Left ventricle myocardium inferior (tissue), 1 donor: ENCODE measurements around the gene LDLRAD4. TPM values are rescaled to one million over a fixed set of nuclear protein-coding genes. Genes with fewer than 3 reads are reported as not detected.

Experiments
- DNase-seq: peaks from one replicate; pipeline ENCODE4 v3.0.0-alpha.2; 2020
- H3K27ac ChIP-seq: fragments of 200-600 bp; replicated peaks from 2 replicates; pipeline ENCODE4 v1.8.0; 2021
- H3K27me3 ChIP-seq: fragments of 200-600 bp; 2 replicates; pipeline ENCODE4 v1.8.0; 2021; ENCODE audit warnings: low read depth
- H3K36me3 ChIP-seq: fragments of 200-600 bp; 2 replicates; pipeline ENCODE4 v1.8.0; 2021
- H3K4me1 ChIP-seq: fragments of 200-600 bp; 2 replicates; pipeline ENCODE4 v1.8.0; 2021
- H3K4me3 ChIP-seq: fragments of 200-600 bp; 2 replicates; pipeline ENCODE4 v1.8.0; 2021; ENCODE audit warnings: mild to moderate bottlenecking, moderate library complexity
- H3K9me3 ChIP-seq: fragments of 200-600 bp; replicated peaks from 2 replicates; pipeline ENCODE4 v1.8.0; 2021
- intact Hi-C: fragments of 100-400 bp; cut with micrococcal nuclease; formaldehyde crosslinking; loops from one replicate; pipeline ENCODE4 v1.11.0; 2022
- total RNA-seq: library from RNA; stranded (reverse); fragmentation: NEBNext Ultra II Directional; extraction: Animal tissue kit (Norgen Biotek cat#: 25700); gene quantifications from one replicate; pipeline ENCODE4 v1.2.1, GENCODE V29; 2021
- TF ChIP-seq, protein P1 (sequence below): fragments of 200-600 bp; IDR thresholded peaks from 2 replicates; pipeline ENCODE4 v1.8.0; 2021; ENCODE audit warnings: antibody characterized with exemption, mild to moderate bottlenecking, borderline replicate concordance
- donor health status: DM: no; HTN: yes; CAD: no; lungs with severe emphysema.

LDLRAD4 gene
- total RNA-seq, 1 donor from 2014 or later = 43.3 TPM

DNA sequence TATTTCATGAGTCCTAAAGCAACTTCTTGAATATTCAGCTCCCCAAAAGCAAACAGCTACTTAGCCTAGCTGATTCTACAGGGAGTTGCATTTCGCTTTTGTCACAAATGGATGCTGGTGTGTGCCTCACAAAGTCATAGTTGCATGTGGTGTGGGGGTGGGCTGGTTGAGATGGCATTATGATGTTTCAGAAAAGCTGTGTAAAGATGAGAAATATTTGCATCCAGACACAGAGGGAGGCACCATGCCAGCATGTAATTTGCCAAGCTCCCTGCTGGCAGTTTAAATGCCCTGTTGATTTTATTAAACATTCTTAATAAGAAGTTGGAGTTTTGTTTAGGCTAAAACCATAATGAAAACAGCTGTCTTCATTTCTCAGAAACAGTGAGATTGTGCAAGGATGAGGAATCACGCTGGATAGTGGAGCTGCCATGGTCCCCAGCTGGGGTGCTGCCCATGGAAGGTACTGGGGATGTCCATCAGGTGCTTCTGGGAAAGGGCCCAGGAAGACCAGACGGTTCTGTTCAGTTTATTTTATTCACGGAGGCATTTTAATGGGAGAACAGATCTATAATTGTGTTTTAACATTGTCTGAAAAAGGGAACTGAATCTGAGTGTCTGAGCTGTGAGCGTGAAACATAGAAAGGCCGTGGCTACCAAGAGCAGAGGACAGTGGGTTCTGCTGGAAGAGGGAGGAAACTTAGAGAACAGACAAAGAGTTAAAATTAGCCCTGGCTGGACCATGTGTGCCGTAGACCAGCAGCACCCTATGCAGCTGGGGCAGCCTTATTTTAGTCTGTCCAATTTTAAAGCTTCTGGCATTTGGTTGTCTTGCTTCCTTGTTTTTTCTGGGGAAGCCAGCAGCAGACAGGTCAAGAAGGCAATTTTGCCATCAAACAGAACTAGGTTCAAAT, 330.7 kb downstream of the LDLRAD4 start:
- intact Hi-C loops = no loop called here
- DNase-seq = no peak
- H3K36me3 ChIP-seq = no peaks in the 10 kb centered on the region
- H3K9me3 ChIP-seq = no peaks in the 10 kb centered on the region
- no peaks in the 10 kb centered on the region for H3K27me3 ChIP-seq
- peak overlapping the region; percentile 81 for H3K27ac ChIP-seq
- TF ChIP-seq, protein P1, sequence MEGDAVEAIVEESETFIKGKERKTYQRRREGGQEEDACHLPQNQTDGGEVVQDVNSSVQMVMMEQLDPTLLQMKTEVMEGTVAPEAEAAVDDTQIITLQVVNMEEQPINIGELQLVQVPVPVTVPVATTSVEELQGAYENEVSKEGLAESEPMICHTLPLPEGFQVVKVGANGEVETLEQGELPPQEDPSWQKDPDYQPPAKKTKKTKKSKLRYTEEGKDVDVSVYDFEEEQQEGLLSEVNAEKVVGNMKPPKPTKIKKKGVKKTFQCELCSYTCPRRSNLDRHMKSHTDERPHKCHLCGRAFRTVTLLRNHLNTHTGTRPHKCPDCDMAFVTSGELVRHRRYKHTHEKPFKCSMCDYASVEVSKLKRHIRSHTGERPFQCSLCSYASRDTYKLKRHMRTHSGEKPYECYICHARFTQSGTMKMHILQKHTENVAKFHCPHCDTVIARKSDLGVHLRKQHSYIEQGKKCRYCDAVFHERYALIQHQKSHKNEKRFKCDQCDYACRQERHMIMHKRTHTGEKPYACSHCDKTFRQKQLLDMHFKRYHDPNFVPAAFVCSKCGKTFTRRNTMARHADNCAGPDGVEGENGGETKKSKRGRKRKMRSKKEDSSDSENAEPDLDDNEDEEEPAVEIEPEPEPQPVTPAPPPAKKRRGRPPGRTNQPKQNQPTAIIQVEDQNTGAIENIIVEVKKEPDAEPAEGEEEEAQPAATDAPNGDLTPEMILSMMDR = no peak
- peaks cover 67% of the 10 kb centered on the region for H3K4me1 ChIP-seq
- no peak overlapping the region for H3K4me3 ChIP-seq

DNA sequence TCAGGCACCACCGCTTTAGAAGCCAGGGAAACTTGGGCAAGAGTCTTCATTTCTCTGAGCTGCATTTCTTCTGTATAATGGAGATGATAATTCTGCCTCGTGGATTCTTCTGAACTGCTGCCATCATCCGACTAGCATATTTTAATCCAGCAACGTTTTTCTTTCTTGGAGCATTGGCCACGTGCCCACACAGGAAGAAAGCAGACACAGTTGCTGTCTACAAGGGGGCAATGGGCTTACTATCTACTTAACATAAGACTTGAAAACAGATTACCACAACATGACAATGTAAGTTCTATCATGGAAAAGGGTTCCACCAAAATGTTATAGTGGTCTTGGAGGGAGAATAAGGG, 331.3 kb downstream of the LDLRAD4 start:
- no peak for DNase-seq
- H3K4me1 ChIP-seq = peaks cover 72% of the 10 kb centered on the region
- intact Hi-C loops = no loop called here
- no peaks in the 10 kb centered on the region for H3K36me3 ChIP-seq
- no peaks in the 10 kb centered on the region for H3K9me3 ChIP-seq
- TF ChIP-seq, protein P1 = no peak
- no peaks in the 10 kb centered on the region for H3K27me3 ChIP-seq
- H3K4me3 ChIP-seq = no peak overlapping the region
- H3K27ac ChIP-seq = peak overlapping the region; percentile 81

DNA sequence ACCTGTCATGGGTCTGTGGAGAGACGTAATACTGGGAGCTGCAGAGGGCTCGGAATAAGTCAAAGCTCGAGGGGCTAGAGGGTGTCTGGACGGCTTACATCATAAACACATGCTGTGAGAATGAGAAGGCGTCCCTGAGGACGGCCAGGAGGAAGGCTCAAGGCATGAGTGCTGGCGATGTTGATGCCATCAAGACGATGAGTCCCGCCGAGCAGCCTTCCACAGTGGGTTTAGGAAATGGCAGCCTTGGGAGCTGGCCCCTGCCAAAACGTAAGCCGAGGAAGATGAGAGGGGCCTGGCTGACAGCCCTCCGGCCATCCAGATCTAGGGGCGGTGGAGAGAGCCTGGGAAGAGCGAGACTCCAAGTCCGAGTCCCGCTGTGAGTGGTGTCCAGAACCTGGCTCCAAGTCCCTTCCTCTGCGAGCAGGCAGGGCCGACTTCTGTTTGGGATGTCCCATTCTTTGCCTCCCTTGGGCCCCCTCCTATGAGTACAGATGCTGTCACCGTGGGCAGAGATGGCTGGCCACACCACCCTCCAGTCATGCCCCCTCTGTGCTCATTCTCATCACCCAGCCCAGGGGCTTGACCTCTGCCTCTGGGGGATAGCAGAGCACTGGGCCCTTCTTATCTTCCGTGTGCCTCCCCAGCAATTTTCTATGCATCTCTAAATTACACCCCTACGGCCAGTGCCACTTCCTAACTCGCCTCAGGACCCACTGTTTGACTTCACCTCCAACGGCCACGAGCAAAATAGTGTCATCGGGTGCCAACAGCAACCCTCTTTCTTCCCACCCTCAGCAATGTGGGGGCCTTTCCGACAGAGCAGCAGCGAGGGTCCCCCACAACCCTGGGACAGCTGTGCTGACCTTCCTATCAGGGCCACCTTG, 332.1 kb downstream of the LDLRAD4 start:
- H3K27me3 ChIP-seq = no peaks in the 10 kb centered on the region
- no peaks in the 10 kb centered on the region for H3K36me3 ChIP-seq
- TF ChIP-seq, protein P1 = no peak
- intact Hi-C loops = no loop called here
- H3K9me3 ChIP-seq = no peaks in the 10 kb centered on the region
- H3K4me1 ChIP-seq = peaks cover 72% of the 10 kb centered on the region
- H3K4me3 ChIP-seq = no peak overlapping the region
- no peak for DNase-seq
- H3K27ac ChIP-seq = peak overlapping the region; percentile 81

DNA sequence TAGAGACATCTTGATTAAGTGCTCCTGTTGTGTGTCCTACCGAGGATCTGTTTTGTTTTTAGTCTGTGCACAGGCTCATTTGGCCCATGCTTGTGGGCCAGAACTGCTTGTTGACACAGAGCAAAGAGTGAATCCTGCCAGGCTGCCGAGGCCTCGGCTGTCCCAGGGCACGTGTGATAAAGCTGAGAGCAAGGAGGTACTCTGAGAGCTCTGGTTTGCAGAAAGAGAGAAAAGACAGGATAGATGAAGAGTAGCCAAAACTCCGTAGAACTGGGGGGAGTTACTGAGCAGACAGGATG, 332.7 kb downstream of the LDLRAD4 start:
- no peaks in the 10 kb centered on the region for H3K36me3 ChIP-seq
- H3K4me1 ChIP-seq = peaks cover 77% of the 10 kb centered on the region
- intact Hi-C loops = no loop called here
- H3K4me3 ChIP-seq = no peak overlapping the region
- TF ChIP-seq, protein P1 = no peak
- H3K9me3 ChIP-seq = no peaks in the 10 kb centered on the region
- no peak for DNase-seq
- H3K27me3 ChIP-seq = no peaks in the 10 kb centered on the region
- H3K27ac ChIP-seq = peak overlapping the region; percentile 81

DNA sequence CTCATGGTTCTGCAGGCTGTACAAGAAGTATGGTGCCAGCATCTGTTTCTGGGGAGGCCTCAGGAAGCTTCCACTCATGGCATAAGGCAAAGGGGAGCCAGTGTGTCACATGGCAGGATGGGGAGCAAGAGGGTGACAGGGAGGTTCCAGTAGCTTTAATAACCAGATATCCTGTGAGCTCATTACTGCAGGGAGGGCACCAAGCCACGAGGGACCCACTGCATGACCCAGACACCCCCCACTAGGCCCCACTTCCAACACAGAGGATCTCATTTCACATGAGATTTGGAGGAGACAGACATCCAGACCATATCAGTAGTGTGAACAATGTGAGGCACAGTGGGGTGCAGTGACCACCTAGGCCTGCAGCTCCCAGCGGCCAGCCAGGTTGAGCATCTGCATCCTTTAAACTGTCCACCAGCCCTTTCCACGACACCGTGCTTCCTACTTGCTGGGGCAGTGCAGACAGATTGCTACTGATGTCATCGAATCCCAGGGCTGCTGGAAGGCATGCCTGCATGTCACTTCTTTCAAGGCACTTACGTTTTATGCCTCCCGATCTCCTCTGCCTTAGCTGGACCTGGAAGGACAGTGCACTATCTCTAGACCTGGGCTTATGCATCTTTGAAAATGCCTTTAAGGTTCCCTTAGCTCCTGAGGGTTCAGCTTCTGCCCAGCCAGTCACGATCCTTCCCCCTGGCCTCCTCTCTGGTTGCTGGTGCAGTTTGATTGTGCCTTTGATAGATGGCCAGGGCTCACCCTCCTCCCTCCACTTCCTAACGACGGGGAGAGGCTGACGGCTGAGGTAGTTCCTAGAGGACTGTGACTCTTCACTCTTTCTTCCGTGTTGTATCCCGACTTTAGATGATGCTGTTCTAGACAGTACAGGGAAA, 333.5 kb downstream of the LDLRAD4 start:
- H3K4me3 ChIP-seq = no peak overlapping the region
- no peaks in the 10 kb centered on the region for H3K27me3 ChIP-seq
- peak overlapping the region; percentile 81 for H3K27ac ChIP-seq
- H3K9me3 ChIP-seq = no peaks in the 10 kb centered on the region
- H3K36me3 ChIP-seq = no peaks in the 10 kb centered on the region
- peaks cover 81% of the 10 kb centered on the region for H3K4me1 ChIP-seq
- DNase-seq = no peak
- TF ChIP-seq, protein P1 = no peak
- intact Hi-C loops = no loop called here
